GM21447 (cell line): ENCODE results near the gene SBF2.

ENCODE experiments used
- ATAC-seq: cut with Tn5 transposase; IDR thresholded peaks from one replicate; pipeline ENCODE4 v1.9.1; 2021; ENCODE audit not compliant: unreplicated experiment

The SBF2 gene

DNA sequence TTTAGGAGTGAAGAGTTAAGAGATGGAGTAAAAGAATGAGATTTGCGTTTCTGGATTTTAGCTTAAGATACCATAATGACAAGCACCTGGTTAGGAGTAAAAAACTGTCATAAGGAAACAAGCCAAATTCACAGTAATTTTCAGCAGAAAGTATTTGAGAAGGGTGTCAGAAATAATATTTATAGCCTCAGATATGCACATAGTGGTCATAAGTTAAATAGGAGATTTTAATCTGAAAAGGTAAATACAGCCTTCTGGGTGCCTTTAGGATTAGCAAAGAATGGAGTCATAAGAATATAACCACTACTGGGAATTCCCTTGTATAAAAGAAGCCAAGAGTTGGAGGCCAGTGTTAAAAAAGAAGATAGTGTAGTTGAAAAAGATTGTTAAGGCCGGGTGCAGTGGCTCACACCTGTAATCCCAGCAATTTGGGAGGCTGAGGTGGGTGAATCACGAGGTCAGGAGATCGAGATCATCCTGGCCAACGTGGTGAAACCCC, 470.1 kb downstream of the SBF2 start:
- no peak for ATAC-seq

DNA sequence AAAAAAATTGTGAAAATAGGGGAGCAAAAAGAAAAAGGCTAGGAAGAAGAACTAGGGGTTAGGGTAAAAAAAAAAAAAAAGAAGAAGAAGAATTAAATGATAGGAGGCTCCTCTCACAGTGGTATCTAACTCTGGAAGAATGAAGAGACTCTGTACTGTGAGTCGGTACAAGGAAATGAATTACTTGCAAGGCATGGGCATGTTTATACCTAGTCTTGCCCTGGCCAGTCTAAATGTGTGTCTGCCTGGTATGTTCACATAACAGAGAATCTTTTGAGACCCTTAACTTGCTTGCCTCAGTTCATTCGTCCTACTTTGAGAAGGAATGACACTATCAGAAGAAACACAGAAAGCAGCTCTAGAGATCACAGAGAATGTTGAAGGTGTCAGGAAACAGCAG, 470.6 kb downstream of the SBF2 start:
- no peak for ATAC-seq

DNA sequence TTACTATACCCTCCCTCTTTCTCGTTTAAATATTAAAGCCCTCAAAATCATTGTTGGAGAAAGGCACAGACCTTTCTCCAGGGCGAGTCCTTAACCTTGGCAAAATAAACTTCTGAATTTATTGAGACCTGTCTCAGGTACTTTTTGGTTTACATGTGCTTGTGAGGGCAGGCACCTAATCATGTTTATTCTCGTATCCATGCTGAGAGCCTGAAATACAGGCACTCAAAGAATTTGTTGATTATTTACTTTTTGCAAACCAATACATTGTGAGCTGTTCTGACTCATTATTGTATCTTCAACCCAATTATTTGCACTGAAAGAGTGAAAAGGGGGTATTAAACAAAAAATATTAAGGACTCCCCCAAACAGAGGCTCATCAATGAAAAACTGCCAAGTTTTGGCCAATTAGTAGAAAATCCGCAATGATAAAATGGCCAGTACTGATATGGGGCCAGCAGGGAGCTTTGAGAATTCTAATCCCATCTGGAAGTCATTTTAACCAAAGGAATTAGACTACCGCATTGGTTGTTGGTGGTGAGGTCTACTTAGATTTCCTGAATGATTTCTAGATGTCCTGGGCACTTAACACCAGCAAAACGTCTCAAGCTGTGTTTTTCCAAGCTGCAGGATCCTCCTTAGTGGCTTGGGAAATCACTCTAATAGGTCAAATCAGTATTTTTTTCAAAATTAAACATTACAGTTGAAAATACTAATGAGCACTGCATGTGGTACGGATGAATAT, 472.8 kb downstream of the SBF2 start:
- no peak for ATAC-seq

DNA sequence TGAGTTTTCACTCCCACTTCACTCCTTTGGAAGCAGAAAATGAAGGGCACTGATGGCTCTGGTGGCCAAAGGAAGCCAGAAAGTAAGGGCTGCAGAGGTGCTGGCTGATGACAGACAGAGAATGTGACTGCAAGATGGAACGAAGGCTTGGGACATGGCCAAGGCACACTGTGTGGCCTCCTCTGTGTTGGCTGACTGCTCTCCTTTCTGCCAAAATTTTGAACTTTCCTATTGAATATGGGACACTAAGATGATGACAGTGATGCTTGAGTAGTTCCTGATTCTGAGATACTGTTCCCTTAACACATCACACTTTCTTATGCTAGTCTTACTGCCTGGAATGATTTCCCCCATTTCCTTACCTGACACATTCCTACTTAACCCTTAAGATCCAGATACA, 473.8 kb downstream of the SBF2 start:
- ATAC-seq, result no peak

DNA sequence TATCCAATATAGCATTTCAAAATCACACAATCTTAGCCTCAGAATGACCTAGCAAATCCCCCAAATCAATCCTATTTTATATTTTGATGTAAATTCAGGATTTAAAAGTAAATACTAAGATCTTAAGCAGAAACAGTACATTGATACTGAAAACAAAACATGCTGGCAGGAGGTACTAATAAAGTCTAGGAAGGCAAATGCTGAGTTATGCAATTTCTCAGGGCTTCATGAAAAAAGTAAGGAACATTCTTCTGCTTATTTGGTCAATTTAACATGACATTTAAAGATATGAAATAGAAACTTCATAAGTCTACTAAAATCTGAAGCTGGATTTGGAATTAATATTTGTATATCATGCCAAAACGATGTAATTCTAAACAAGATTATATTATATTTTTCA, 476.8 kb downstream of the SBF2 start:
- no peak for ATAC-seq

DNA sequence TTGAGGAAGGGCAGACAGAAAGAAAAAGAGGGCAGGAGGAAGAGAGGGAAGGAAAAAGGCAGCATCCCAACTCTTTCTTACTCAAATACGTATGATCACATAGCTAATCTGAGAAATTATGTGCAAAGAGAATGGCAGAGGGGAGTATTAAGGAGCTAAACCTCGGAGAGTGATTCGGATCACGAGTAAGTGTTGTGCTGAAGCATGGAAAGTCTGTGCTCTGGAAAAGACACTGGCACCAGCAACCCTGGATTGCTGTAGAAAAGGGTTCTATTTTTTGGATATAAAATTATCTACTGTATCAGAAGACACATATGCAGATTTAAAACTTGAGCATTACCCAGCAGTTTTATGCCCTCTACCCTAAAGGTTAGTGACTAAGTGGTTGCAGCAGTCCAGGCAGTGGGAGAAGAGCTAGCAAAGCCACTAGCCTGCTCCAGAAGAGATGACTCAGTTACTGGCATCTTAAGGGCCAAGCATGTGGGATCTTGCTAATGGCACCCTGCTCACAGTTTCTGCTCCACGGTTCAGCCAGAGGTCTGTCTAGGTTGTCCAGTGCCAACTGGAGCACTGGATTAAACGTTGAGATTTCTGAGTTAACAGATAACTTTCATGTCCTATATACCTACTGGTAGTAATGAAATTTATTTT, 478.4 kb downstream of the SBF2 start:
- ATAC-seq, result no peak

DNA sequence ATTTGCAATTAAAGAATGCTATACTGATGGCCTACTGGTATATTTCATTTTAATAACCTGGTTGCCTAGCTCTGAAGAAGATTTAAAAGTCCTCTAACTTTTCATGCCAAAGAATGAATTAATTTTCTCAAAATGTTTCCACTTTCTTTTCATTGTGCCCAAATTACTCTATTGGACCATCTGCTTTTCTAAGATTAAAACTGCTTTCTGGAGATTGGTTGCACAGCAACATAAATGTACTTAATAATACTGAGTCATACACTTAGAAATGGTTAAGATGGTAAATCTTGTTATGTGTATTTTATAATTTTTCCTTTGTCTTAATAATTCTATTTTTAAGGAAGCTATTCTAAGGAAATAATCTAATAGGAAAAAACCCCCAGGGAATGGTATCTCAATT, 479.9 kb downstream of the SBF2 start:
- no peak for ATAC-seq

DNA sequence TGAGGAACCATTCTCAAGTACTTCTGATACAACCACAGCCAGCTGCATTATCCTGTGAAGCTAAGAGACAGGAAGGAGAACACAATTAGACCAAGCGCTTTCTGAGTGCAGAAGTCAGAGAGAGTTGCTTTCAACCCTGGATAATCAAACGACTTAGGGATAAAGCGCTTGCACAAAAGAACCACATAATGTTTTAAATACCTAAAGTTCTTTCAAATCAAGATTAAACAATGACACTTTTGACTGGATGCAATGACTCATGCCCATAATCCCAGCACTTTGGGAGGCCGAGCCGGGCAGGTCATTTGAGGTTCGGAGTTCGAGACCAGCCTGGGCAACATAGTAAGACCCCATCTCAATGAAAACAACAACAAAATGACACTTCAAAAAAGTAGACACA, 485.1 kb downstream of the SBF2 start:
- ATAC-seq, result no peak

DNA sequence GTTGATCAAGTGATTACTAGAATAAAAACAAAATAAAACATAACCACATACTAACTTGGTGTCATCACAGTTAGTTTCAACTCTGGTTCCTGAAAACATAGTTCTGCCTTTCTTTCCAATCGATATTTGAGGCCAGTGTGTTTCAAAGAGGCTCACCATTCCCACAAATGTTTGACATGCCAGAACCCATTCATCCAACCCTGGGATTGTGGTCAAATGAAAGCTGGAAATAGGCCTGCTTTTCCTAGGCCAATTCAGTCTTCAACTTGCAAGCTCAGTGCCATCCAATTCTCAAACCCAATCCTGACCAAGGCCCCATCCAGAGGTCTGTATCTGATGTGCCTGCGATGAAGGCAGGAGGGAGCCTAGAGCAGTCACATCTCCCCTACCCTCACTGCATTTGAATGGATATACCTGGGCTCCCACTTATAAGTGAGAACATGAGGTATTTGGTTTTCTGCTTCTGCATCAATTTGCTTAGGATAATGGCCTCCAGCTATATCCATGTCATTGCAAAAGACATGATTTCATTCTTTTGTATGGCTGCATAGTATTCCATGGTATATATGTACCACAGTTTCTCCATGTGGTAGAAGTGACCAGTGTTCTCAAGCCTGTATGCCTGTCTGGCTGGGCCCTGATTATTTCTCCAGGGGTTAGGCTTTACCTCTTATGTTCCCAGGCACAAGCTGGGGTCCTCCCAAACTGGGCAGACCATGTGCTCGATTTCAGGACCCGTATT, 486.9 kb downstream of the SBF2 start:
- ATAC-seq, result no peak

DNA sequence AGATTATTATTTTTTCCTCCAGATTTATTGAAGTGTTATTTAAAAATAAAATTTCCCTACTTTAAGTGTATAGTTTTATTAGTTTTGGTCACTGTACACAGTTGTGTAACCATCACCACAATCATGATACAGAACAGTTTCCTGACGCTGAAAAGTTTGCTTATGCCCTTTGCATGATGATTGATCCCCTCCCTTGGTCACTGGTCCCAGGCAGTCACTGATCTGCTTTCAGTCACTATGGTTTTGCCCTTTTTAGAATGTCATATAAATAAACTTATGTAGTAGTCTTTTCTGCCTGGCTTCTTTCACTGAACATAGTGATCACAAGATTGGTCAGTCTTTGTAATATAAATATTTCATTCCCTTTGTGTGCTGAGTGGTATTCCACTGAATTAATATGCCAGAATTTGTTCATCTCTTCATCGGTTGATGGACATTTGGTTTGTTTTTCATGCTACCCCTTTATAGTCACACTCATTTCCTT, 489.6 kb downstream of the SBF2 start:
- ATAC-seq, result no peak

DNA sequence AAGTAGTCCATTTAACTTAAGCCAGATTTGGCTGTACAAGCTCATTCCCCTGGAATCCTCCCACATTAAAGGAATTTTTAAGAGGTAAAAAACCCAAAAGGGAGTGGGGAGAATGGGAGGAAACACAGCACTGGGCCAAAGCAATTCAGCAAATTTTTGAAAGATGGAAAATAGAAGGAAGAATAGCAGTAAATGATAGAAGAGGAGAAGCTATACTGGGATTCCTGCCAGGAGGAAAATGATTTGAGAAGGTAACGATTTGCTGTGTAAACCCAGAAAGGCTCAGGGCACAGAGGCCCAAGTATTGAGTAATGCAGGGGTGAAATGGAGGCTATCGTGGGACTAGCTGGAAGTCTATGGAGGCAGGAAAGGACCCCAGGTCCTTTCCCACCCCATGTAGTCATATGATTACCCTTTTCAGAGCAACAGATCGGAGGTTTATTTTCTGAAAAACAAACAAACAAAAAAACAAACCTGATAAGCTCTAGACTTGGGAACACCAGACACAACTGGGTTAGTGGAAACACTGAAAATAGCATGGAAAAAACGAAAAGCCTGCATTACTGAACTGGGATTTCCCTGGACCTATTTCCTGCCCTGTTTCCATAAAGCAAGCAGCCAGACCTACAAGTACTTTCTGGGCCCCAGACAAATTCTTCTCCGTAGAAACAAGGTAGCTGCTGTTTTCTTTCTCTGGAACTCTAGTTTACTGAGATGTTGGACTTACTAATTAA, 490.2 kb downstream of the SBF2 start:
- ATAC-seq, result no peak

DNA sequence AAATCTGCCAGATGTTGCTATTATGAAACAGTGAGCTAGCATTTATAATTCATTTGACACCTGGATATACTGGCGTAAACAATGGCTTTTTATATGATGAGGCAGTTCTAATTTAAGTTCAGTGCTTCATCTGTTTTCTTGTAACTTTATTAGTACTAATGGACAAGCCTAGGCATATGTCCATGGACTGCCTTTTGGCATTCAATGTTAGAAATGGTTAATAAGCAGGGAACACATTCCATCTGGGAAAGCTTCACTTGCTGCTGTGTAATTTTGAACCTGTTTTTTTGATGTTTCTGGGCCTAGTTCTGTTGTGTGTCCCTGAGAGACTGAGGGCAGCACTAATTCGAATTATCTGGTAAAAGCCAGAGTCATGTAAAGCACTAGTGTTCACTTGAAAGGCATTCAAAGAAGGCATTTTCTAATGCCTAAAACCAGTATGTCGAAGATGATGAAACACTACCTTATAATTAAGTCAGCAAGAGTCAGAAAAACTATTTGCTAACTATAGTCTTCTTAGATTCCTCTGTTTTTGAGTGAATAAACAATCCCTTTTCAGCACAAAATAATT, 491.6 kb downstream of the SBF2 start:
- no peak for ATAC-seq

DNA sequence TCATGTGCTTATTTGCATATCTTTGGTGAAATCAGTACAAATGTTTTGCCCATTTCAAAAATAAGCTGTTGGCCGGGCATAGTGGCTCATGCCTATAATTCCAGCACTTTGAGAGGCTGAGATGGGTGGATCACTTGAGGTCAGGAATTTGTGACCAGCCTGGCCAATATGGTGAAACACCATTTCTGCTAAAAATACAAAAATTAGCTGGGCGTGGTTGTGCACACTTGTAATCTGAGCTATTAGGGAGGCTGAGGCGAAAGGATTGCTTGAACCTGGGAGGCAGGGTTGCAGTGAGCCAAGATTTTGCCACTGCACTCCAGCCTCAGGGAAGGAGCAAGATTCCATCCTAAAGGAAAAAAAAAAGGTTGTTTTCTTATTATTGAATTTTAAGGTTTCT, 494.1 kb downstream of the SBF2 start:
- ATAC-seq, result no peak

DNA sequence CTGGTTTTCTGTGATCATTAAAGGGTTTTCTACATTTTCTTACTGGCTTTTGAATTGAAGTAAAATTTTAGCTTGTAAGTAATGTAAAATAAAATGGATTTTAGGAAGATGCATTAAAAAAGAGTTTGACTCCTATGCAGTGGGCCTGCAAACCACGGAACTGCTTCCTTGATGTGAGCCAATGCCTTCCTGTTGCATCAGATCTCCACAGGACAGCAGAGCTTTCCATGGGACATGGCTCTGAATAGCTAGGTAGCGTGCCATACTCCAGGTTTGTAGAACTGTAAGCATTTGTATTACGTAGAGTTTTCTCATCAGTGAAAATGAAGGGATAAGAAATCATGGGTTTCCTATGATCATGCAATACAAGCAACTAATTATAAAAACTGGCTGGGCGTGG, 496.7 kb downstream of the SBF2 start:
- ATAC-seq, result no peak

DNA sequence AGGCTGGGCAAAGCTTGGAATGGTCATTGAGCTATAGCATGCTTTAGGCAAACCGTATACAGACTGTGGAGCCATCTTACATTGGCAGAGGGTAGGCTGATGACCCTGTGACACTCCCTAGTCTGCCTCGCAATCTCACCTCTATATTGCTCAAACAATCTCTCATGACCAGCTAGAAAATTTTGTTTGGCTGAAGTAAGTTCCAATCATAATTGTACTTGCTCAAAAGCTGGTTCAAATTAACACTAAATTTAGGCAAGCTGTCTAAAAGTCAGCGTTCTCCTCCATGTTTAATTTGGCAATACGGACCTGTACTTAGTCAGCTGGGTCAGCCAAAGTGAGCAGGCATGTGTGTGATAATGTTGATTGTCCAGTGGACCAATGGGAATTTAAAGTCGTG, 497.2 kb downstream of the SBF2 start:
- no peak for ATAC-seq

DNA sequence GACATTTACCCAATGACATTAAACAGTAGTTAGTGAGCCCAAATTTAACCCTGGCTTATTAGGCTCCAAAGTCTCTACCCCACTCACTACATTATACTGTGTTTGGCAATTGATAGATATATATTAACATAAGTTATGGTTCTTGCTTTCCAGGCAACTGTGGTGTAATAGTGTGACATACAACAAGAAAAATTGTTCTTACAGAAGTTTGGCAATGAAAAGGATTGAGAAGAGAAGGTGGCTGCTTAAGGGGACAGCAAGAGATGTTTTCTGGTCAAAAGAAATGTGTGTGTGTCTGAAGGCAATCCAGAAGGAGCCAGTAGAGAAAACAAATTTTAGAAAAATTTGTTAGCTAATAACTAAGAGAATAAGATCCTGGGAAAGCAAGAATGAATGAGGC, 497.8 kb downstream of the SBF2 start:
- no peak for ATAC-seq

DNA sequence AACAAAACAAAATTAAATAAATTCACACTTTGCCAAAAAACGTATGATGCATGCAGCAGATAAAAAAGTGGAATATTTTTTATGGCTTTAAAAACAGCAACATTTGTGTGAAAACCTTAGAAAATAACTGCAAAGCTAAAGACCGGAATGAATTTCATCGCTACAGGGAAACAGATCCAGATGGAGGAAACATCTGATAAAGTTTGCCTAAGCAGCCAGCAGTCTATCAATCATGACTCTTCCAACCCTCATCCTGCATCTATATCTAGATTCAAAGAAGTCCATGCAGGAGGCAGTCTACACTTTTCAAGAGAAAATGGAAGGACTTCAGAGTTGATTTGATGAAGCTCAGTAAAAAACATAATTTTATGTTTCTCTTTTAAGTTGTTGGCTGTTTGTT, 503.3 kb downstream of the SBF2 start:
- no peak for ATAC-seq

DNA sequence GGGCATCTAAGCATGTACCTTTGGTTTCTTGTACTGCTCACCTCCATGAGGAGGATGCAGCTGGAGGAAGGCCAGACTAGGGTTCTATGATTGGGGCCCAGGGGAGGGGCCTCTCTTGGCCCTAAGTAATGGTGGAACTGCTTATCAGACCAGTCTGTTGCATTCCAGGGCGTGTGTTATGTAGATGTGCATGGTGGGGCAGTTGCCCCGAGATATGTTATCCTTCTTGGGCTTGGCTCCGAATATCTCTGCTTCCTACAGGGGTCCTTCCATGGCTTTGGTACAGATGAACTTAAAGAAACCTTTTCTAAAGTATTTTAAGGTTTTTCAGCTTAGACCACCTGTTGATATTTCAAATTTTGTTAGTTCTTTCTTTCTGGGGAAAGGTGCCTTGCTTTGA, 504.1 kb downstream of the SBF2 start:
- no peak for ATAC-seq

DNA sequence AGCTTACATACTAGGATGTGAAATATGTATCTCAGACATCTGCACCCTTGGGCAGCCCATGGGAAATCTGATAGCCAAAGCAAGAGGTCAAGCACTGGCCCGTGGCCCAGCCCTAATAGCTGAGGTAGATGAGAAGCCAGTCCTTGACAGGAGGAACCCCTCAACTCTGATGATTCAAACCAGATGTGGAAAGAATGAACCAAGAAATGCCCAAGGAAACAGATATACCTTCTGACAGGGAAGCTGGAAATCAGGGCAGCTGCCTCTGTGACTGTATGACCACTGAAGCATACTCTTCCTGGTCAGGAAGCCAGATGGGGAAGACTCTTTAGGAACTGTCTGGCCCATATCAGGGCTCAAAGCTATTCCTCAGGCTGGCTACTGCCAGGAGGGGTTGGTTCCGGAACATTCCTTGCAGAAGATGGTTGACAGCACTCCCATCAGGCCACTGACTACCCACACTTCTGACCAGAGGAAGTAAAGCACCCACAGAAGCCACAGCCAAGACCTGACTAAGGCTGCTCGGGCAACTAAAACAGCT, 506.0 kb downstream of the SBF2 start:
- no peak for ATAC-seq

DNA sequence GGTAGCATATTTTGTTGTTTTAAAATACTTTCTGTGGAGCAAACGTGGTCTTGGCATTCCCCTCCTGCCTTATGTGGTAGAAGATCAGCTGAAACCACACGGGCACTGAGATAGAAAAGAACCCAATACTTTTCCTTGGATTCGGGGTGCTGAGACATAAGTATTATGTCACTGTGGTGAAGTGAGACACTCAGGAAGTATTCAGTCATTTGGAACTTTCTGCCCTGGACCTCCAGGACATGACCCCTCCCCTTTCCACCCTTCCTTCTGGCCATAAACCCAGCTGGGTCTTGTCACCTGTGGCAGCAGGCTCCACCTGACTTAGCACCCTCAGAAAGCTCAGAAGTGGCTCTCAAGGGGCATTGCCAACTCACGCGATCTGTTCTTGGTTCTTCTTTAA, 506.8 kb downstream of the SBF2 start:
- no peak for ATAC-seq
